NCI-H524 treated with DMSO at 0.1 percent for 48 hours (cell line): ENCODE data around the gene GSTP1.

ENCODE experiments used
- DNase-seq: peaks from one replicate; lab custom pipeline; 2025; lab: John Stamatoyannopoulos, UW

GSTP1 gene

DNA sequence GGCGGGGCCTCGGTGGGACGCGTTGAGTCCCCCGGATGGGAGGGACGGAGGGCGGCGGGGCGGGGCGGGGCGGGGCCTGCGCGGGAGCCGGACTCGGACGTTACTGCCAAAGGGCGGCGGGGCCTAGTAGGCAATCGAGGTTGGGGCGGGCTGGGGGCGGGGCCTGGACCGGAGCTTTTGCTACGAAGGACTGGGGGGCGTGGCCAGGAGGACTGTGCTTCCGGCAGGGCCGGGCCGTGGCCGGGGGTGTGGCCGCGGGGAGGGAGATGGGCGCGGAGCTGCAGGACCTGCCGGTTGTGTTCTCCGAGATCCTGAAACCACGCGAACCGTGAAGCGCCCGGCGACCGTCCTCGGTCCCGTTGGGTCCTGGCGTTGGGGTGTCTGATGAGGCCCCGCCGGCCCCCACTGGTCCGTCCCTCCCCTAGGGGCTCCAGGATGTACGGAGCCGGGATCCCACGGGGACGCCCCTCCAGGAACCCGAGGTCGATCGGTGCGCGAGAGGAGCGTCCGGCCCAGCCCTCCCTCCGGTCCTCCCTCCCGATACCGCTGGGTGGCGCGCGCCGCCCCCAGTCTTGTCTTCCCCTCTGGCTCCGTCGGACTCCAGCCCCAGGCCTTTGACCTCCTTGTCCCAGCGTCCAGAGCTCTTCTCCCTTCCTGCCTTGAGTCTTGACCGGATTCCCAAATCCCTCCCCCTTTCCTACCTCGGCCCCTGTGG lies 46.8 kb downstream of the GSTP1 start:
- DNase-seq = peak; percentile 63

DNA sequence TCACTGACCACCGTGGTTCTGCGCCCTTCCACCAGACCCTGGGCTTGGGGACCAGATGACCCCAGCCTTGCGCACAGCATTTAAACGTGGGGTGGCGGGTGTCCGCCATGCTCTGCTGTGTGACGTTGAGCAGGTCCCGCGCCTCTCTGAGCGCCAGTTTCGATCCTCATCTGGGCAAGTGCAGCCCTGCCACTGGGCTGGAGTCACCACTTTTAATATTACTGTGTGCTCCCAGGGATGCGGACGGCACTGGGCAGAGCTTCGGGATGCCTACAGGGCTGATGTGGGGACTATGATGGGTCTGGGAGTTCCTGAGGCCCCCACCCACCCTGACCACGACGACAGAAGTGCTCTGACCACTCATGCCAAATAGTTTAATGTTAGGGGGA lies 47.3 kb downstream of the GSTP1 start:
- no peak for DNase-seq

DNA sequence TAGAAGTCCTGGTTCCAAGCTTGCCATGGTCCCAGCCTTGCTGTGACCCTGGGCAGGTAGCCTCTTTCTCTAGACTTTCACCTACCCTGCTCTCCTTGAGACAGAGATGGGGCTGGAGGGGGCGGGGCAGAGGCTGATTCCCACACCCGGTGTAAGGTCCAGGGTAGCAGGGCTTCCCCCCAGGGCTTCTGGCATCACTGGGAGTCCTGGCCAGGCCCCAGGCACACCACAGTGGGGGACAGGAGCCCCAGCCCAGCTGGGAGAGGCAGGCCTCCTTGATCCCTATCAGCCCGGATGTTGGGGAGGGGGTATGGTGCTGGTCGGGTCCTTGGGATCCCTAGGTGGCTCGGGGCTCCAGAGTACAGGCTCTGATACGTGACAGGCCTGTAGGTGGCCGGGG lies 47.8 kb downstream of the GSTP1 start:
- no peak for DNase-seq

DNA sequence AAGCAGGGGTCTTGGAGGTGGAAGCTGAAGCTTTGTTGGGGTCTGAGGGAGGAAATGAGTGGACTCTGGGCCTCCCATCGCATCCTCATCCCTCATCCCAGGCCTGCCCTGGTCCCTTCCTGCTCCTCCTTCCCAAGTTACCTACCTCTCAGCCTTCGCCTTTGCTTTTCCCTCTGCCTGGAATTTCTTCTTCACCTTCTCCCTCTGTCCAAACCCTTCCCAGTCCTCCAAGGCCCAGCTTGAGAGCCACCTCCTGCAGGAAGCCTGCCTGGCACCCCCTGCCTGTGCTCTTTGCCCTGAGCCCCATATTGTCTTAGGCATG lies 48.2 kb downstream of the GSTP1 start:
- no peak for DNase-seq

DNA sequence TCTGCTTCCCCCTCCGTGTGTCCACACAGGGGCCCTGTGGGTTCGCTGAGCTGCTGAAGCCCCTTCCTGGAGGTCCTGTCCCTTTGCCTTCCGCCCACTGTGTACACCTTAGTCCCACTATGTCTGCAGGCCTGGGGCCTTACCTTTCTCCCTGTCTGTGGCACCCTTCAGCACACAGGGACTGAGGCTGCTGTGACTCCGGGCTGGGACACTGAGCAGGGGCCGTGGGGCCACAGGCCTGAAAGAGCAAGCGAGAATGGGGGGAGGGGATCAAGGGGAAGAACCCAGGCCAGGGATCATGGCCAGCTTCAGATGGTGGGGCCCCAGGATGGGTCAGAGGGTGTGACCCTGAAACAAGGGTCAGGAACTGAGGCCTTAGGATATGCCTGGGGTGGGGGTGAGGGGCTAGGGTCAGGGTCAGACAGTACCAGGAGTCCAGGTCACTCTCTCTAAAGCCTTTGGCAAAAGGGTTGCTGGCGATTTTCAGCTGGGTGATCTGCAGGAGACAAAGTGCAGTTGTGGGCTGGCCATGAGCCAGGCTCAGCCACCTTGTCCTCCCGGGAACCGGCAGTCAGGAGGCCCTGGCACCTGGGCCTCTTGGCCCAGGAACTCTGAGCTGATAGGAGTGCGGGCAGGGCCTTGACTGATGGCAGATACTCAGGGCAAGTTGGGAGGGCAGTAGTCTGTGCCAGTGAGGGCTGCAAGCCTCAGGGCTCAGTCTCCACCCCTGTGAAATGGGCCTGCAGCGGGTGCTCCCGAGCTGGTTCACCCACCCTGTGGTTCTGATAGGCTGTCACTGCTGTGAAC lies 48.8 kb downstream of the GSTP1 start:
- no peak for DNase-seq

DNA sequence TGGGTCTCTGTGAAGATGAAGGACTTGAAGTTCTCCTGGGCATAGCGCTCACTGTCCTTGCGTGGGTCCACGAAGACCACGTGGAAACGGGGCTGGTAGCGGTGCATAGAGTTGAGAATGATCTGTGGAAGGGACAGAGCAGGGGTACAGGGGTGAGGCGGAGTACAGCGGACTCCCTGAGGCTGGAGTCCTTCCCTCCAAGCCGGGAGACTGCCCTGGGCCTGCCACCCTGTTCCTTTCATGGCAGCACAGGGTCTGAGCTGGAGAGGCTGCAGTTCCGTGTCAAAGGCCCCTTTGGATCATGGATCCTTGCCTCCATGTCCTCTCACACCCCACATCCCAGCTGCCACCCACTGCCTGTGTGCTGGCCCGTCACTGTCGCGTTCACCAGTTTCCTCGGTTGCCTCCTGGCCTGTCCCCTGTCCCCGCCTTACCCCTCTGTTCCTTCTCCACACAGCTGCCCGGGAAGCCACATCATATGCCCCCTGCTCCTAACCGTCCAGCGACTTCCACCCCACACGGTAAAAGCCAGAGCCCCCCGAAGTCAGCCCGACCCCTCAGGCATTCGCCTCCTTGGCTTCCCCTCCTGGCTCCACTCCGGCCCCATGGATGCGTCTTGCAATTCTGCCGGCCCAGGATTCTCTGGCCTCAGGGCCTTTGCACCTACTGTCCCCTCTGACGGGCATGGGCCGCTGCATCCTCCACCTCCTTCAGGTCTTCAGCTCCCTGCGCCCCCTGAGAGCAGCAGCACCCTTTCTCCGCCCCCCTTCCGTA lies 49.6 kb downstream of the GSTP1 start:
- no peak for DNase-seq

DNA sequence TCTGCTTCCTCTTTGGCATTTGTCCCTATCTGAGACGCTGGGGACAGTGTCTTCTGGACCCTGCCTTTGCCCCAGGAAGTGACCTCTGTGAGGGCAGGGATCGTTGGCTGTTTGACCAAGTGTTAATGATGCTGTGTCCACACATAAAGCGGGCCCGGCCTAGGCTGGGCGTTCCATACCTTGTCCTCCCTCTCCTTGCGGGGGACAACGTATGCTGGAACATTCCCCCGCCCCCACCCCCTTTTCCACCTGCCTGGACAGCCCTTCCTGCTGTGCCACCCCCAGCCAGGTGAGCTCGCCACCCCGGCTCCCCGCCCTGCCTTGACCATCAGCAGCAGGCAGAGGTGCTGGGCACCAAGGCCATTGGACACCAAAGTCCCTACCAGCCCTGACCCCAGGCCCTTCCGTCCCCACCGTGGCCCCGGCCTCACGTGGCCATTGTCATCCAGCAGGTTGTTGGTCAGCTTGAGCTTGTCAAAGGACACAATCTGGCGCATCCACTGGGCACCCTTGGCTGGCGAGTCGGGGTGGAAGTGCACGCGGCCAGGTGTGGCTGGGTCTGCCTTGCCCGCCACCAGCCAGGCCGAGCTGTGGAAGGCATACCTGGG lies 50.2 kb downstream of the GSTP1 start:
- DNase-seq = no peak

DNA sequence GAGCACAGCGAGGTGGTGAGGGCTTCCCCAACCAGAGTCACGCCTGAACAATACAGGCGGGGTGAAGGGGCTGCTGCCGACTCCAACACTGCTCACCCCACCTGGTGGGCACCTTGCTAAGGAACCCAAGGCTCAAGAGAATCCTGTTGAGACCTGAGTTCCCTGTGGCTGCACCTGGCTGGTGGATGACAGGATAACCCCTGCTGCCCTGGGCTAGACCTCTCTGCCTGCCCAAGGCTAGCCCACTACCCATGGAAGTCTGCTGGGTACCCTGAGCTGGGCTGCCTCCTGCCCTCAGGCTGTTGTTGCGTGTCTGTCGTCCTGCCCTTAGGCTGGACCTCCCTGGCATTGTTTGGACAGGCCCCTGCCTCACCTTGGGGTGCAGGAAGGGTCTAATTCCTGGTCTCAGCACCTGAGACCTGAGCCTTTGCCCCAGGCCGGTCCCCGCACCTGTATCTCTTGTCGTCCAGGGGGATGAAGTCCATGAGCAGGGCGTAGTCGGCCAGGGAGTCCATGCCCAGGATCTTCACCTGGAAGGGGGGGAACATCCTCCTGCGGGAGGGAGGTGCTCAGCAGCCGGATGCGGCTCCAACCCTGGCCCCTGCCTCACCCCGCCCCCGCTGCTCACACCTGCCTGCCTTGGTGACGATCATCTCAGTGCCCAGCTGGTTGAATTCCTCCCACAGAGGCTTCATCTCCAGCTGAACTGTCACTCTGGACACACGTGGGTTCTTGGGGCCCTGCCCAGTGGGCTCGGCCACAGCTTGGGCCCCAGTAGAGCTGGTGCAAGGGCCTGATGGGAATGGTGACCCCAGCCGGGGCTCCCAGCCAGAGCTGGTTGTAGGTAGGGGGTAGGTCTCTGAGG lies 51.0 kb downstream of the GSTP1 start:
- no peak for DNase-seq

DNA sequence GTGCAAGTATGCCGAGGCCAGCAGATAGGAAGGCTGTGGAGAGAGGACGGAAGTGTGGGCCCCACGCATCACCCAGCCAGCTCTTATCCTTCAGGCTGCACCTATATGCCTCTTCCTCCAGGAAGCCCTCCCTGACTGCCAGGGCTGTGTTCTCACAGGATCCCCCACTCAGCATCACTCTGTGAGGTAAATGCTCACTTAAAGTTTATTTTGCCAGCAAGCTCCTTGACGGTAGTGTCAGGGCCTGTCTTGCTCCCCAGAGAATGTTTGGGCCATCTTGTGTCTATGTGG lies 51.6 kb downstream of the GSTP1 start:
- DNase-seq = no peak
